Astrocyte (in vitro differentiated cells and primary cell): ENCODE measurements around the gene CCDC3. TPM values are rescaled to one million over a fixed set of nuclear protein-coding genes. Genes with fewer than 3 reads are reported as not detected.
A peak's percentile ranks its signal among the peaks of the same experiment; 100 is the strongest.

ENCODE experiments used
- DNase-seq: peaks from one replicate; pipeline ENCODE4 v3.0.0-alpha.2; 2010; ENCODE audit warnings: low read depth
- FAIRE-seq: peaks from 2 replicates; lab custom pipeline; 2011; peaks lifted over from hg19 to GRCh38; lab: Jason Lieb, UNC
- H2AFZ ChIP-seq: 2 replicates; pipeline ENCODE4 v1.6.0; 2012; ENCODE audit warnings: low read depth, low read length, inconsistent platforms
- H3K27ac ChIP-seq: 2 replicates; pipeline ENCODE4 v1.5.1; 2011; ENCODE audit warnings: low read depth, low read length, inconsistent platforms
- H3K27me3 ChIP-seq: 2 replicates; pipeline ENCODE4 v1.6.0; 2011; ENCODE audit warnings: low read length, inconsistent platforms; ENCODE audit not compliant: insufficient read depth
- H3K36me3 ChIP-seq: 2 replicates; pipeline ENCODE4 v1.5.1; 2011; ENCODE audit warnings: low read length, inconsistent platforms; ENCODE audit not compliant: insufficient read depth
- H3K4me1 ChIP-seq: 2 replicates; pipeline ENCODE4 v1.5.1; 2011; ENCODE audit warnings: low read length, inconsistent platforms; ENCODE audit not compliant: insufficient read depth
- H3K4me2 ChIP-seq: 2 replicates; pipeline ENCODE4 v1.6.0; 2012; ENCODE audit warnings: low read length, inconsistent platforms
- H3K4me3 ChIP-seq: 2 replicates; pipeline ENCODE4 v1.5.1; 2011; ENCODE audit warnings: low read depth, mild to moderate bottlenecking, low read length, inconsistent platforms; ENCODE audit not compliant: insufficient read depth
- H3K79me2 ChIP-seq: 2 replicates; pipeline ENCODE4 v1.6.0; 2012; ENCODE audit warnings: mild to moderate bottlenecking, low read length, inconsistent platforms; ENCODE audit not compliant: insufficient read depth
- H3K9ac ChIP-seq: 2 replicates; pipeline ENCODE4 v1.6.0; 2012; ENCODE audit warnings: mild to moderate bottlenecking, low read length, inconsistent platforms
- H3K9me3 ChIP-seq: 2 replicates; pipeline ENCODE4 v1.5.1; 2012; ENCODE audit warnings: low read depth, mild to moderate bottlenecking, low read length, inconsistent platforms; ENCODE audit not compliant: insufficient read depth
- H4K20me1 ChIP-seq: 2 replicates; pipeline ENCODE4 v1.6.0; 2012; ENCODE audit warnings: low read length, inconsistent platforms; ENCODE audit not compliant: insufficient read depth
- H3K27ac Mint-ChIP-seq: one replicate; pipeline ENCODE4 v1.8.0; 2021; ENCODE audit warnings: mild to moderate bottlenecking, mixed read lengths; ENCODE audit not compliant: unreplicated experiment
- H3K27me3 Mint-ChIP-seq: one replicate; pipeline ENCODE4 v1.8.0; 2021; ENCODE audit warnings: low read depth, mixed read lengths; ENCODE audit not compliant: unreplicated experiment
- H3K36me3 Mint-ChIP-seq: one replicate; pipeline ENCODE4 v1.8.0; 2021; ENCODE audit warnings: low read depth, mixed read lengths; ENCODE audit not compliant: unreplicated experiment
- H3K4me1 Mint-ChIP-seq: one replicate; pipeline ENCODE4 v1.8.0; 2021; ENCODE audit warnings: low read depth, mixed read lengths; ENCODE audit not compliant: unreplicated experiment
- H3K4me3 Mint-ChIP-seq: one replicate; pipeline ENCODE4 v1.8.0; 2021; ENCODE audit warnings: mild to moderate bottlenecking, moderate library complexity, mixed read lengths; ENCODE audit not compliant: unreplicated experiment
- H3K9me3 Mint-ChIP-seq: one replicate; pipeline ENCODE4 v1.8.0; 2021; ENCODE audit warnings: mild to moderate bottlenecking, mixed read lengths; ENCODE audit not compliant: unreplicated experiment
- CTCF ChIP-seq: IDR thresholded peaks from 2 replicates; pipeline ENCODE4 v1.5.1; 2011; ENCODE audit warnings: low read depth, mild to moderate bottlenecking, inconsistent platforms, low read length, moderate library complexity; ENCODE audit not compliant: insufficient read depth
- EZH2 ChIP-seq: IDR thresholded peaks from 2 replicates; pipeline ENCODE4 v1.6.1; 2012; ENCODE audit warnings: mild to moderate bottlenecking, low read length, inconsistent platforms; ENCODE audit not compliant: insufficient read depth
- total RNA-seq: library from RNA; stranded (reverse); gene quantifications from 2 replicates; pipeline ENCODE4 v1.2.1, GENCODE V29; 2021

CCDC3 gene
- total RNA-seq, 1 donor from 2014 or later = 25.8 TPM

GRCh38 chr10:12908773-12909172, 92.7 kb downstream of the CCDC3 start:
- FAIRE-seq (no peak), DNase-seq (no peak)
- H3K4me2 ChIP-seq = no peak overlapping the region
- H3K4me3 Mint-ChIP-seq = no peak overlapping the region
- no peaks in the 10 kb centered on the region for H3K4me1 Mint-ChIP-seq
- H2AFZ ChIP-seq = no peak overlapping the region
- peaks cover 8% of the 10 kb centered on the region for H3K36me3 Mint-ChIP-seq
- no peaks in the 10 kb centered on the region for H3K4me1 ChIP-seq
- no peaks in the 10 kb centered on the region for H3K27me3 ChIP-seq
- H3K27ac Mint-ChIP-seq = no peak overlapping the region
- no peaks in the 10 kb centered on the region for H3K9me3 ChIP-seq
- H4K20me1 ChIP-seq = no peaks in the 10 kb centered on the region
- no peak overlapping the region for H3K9ac ChIP-seq
- H3K79me2 ChIP-seq = no peaks in the 10 kb centered on the region
- peaks cover 10% of the 10 kb centered on the region for H3K9me3 Mint-ChIP-seq
- peaks cover 19% of the 10 kb centered on the region for H3K27me3 Mint-ChIP-seq
- H3K36me3 ChIP-seq = no peaks in the 10 kb centered on the region
- no peak overlapping the region for H3K27ac ChIP-seq
- TF ChIP-seq EZH2 = no peak
- TF ChIP-seq CTCF = no peak
- H3K4me3 ChIP-seq = no peak overlapping the region

GRCh38 chr10:12907656-12908055, 93.9 kb downstream of the CCDC3 start:
- no peaks in the 10 kb centered on the region for H3K4me1 Mint-ChIP-seq
- Histone ChIP-seq H3K36me3 (no peaks in the 10 kb centered on the region), H3K9me3 (no peaks in the 10 kb centered on the region), H3K27ac (no peak overlapping the region), H3K4me3 (no peak overlapping the region), H3K4me2 (no peak overlapping the region), H3K27me3 (no peaks in the 10 kb centered on the region), H2AFZ (no peak overlapping the region), H3K9ac (no peak overlapping the region), H3K4me1 (no peaks in the 10 kb centered on the region), H3K79me2 (no peaks in the 10 kb centered on the region), H4K20me1 (no peaks in the 10 kb centered on the region)
- H3K4me3 Mint-ChIP-seq = no peak overlapping the region
- H3K27ac Mint-ChIP-seq = no peak overlapping the region
- H3K27me3 Mint-ChIP-seq = peaks cover 19% of the 10 kb centered on the region
- peaks cover 8% of the 10 kb centered on the region for H3K36me3 Mint-ChIP-seq
- peaks cover 10% of the 10 kb centered on the region for H3K9me3 Mint-ChIP-seq
- DNase-seq (peak; percentile 60), FAIRE-seq (no peak)
- TF ChIP-seq CTCF (no peak), EZH2 (no peak)

- Histone ChIP-seq H3K4me3 (no peak overlapping the region), H4K20me1 (no peaks in the 10 kb centered on the region), H2AFZ (no peak overlapping the region), H3K4me2 (no peak overlapping the region), H3K9ac (no peak overlapping the region), H3K79me2 (no peaks in the 10 kb centered on the region), H3K4me1 (no peaks in the 10 kb centered on the region), H3K9me3 (no peaks in the 10 kb centered on the region), H3K27me3 (no peaks in the 10 kb centered on the region), H3K27ac (no peak overlapping the region), H3K36me3 (no peaks in the 10 kb centered on the region)
- peaks cover 4% of the 10 kb centered on the region for H3K4me1 Mint-ChIP-seq
- H3K4me3 Mint-ChIP-seq = no peak overlapping the region
- peak; percentile 18 for DNase-seq
- no peak for TF ChIP-seq CTCF
- no peak for TF ChIP-seq EZH2
- H3K27me3 Mint-ChIP-seq = peaks cover 19% of the 10 kb centered on the region
- peaks cover 13% of the 10 kb centered on the region for H3K36me3 Mint-ChIP-seq
- peaks cover 7% of the 10 kb centered on the region for H3K9me3 Mint-ChIP-seq
- H3K27ac Mint-ChIP-seq = no peak overlapping the region
- FAIRE-seq = no peak
These were observed 95.4 kb downstream of the CCDC3 start for GRCh38 chr10:12906051-12906541.
